ENCODE data around the gene BMAL2. TPM values are rescaled to one million over a fixed set of nuclear protein-coding genes. Genes with fewer than 3 reads are reported as not detected.

The BMAL2 gene
- total and polyA plus RNA-seq, 2 experiments from 2014 or later = 5.5 to 18.2 TPM

DNA sequence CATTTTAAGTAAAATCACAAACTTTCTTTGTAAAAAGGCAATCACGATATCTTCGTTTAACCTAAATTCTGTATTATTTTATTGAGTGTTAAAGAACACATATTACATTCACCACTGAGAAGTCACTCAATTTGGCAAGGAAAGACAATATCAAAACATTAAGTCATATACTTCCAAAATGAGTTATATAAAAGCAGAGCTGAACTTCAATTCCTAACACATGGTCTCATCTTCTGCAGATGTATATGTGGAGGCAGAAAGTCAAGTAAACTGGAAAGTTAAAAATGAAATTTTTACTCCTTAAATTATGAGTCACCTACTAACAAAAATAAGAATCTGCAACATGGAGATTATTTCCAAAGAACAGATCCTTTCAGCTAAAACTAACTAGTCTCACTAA lies 28.7 kb downstream of the BMAL2 start:
- TF ChIP-seq, protein P1, sequence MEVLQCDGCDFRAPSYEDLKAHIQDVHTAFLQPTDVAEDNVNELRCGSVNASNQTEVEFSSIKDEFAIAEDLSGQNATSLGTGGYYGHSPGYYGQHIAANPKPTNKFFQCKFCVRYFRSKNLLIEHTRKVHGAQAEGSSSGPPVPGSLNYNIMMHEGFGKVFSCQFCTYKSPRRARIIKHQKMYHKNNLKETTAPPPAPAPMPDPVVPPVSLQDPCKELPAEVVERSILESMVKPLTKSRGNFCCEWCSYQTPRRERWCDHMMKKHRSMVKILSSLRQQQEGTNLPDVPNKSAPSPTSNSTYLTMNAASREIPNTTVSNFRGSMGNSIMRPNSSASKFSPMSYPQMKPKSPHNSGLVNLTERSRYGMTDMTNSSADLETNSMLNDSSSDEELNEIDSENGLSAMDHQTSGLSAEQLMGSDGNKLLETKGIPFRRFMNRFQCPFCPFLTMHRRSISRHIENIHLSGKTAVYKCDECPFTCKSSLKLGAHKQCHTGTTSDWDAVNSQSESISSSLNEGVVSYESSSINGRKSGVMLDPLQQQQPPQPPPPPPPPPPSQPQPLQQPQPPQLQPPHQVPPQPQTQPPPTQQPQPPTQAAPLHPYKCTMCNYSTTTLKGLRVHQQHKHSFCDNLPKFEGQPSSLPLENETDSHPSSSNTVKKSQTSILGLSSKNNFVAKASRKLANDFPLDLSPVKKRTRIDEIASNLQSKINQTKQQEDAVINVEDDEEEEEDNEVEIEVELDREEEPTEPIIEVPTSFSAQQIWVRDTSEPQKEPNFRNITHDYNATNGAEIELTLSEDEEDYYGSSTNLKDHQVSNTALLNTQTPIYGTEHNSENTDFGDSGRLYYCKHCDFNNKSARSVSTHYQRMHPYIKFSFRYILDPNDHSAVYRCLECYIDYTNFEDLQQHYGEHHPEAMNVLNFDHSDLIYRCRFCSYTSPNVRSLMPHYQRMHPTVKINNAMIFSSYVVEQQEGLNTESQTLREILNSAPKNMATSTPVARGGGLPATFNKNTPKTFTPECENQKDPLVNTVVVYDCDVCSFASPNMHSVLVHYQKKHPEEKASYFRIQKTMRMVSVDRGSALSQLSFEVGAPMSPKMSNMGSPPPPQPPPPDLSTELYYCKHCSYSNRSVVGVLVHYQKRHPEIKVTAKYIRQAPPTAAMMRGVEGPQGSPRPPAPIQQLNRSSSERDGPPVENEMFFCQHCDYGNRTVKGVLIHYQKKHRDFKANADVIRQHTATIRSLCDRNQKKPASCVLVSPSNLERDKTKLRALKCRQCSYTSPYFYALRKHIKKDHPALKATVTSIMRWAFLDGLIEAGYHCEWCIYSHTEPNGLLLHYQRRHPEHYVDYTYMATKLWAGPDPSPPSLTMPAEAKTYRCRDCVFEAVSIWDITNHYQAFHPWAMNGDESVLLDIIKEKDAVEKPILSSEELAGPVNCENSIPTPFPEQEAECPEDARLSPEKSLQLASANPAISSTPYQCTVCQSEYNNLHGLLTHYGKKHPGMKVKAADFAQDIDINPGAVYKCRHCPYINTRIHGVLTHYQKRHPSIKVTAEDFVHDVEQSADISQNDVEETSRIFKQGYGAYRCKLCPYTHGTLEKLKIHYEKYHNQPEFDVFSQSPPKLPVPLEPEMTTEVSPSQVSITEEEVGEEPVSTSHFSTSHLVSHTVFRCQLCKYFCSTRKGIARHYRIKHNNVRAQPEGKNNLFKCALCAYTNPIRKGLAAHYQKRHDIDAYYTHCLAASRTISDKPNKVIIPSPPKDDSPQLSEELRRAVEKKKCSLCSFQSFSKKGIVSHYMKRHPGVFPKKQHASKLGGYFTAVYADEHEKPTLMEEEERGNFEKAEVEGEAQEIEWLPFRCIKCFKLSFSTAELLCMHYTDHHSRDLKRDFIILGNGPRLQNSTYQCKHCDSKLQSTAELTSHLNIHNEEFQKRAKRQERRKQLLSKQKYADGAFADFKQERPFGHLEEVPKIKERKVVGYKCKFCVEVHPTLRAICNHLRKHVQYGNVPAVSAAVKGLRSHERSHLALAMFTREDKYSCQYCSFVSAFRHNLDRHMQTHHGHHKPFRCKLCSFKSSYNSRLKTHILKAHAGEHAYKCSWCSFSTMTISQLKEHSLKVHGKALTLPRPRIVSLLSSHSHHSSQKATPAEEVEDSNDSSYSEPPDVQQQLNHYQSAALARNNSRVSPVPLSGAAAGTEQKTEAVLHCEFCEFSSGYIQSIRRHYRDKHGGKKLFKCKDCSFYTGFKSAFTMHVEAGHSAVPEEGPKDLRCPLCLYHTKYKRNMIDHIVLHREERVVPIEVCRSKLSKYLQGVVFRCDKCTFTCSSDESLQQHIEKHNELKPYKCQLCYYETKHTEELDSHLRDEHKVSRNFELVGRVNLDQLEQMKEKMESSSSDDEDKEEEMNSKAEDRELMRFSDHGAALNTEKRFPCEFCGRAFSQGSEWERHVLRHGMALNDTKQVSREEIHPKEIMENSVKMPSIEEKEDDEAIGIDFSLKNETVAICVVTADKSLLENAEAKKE (CRISPR knock-in tag; IDR thresholded peaks at IDR 0.05) = no peak

GRCh38 chr12:27366621-27367020 lies 34.0 kb downstream of the BMAL2 start:
- Histone ChIP-seq H3K9me2 (ENCODE audit: insufficient read depth) (no peaks in the 10 kb centered on the region), H3K27ac (ENCODE audit: low read depth) (no peak overlapping the region), H3K79me2 (replicated peaks; ENCODE audit: insufficient read depth) (no peaks in the 10 kb centered on the region; the same call in 1 of the 2 replicates), H3K36me3 (ENCODE audit: insufficient read depth) (no peaks in the 10 kb centered on the region), H3K4me2 (no peak overlapping the region), H4K20me1 (replicated peaks; ENCODE audit: insufficient read depth) (no peaks in the 10 kb centered on the region), H3K4me3 (no peak overlapping the region), H3F3A (replicated peaks; ENCODE audit: low read depth) (no peaks in the 10 kb centered on the region), H3K4me1 (ENCODE audit: insufficient read depth) (no peaks in the 10 kb centered on the region), H2AFZ (no peak overlapping the region), H3K27me3 (ENCODE audit: insufficient read depth) (no peaks in the 10 kb centered on the region)
- H3K36me3 Mint-ChIP-seq (ENCODE audit: low read depth) = peaks cover 6% of the 10 kb centered on the region; the same call in 2 of the 3 replicates
- H3K27ac Mint-ChIP-seq = no peak overlapping the region
- H3K4me1 Mint-ChIP-seq = no peaks in the 10 kb centered on the region
- no peak for ATAC-seq
- no peaks in the 10 kb centered on the region; the same call in 2 of the 3 replicates for H3K9me3 Mint-ChIP-seq
- no peak overlapping the region for H3K4me3 Mint-ChIP-seq
- DNase-seq (ENCODE audit: low spot score) = no peak
- H3K27me3 Mint-ChIP-seq (ENCODE audit: insufficient read depth, low read depth, poor library complexity) = no peaks in the 10 kb centered on the region
- TF ChIP-seq ZNF114 (CRISPR knock-in tag; IDR thresholded peaks at IDR 0.05) (no peak), EZH2phosphoT487 (IDR thresholded peaks at IDR 0.05; ENCODE audit: unreplicated experiment) (no peak), CREB1 (CRISPR knock-in tag; IDR thresholded peaks at IDR 0.05; ENCODE audit: low read depth) (no peak), ZNF331 (CRISPR knock-in tag; IDR thresholded peaks at IDR 0.05; ENCODE audit: low read depth) (no peak), NANOG (IDR thresholded peaks at IDR 0.05; ENCODE audit: borderline replicate concordance) (no peak), STAT1 (IDR thresholded peaks at IDR 0.05; ENCODE audit: unreplicated experiment) (no peak)
- TF ChIP-seq, protein P2, sequence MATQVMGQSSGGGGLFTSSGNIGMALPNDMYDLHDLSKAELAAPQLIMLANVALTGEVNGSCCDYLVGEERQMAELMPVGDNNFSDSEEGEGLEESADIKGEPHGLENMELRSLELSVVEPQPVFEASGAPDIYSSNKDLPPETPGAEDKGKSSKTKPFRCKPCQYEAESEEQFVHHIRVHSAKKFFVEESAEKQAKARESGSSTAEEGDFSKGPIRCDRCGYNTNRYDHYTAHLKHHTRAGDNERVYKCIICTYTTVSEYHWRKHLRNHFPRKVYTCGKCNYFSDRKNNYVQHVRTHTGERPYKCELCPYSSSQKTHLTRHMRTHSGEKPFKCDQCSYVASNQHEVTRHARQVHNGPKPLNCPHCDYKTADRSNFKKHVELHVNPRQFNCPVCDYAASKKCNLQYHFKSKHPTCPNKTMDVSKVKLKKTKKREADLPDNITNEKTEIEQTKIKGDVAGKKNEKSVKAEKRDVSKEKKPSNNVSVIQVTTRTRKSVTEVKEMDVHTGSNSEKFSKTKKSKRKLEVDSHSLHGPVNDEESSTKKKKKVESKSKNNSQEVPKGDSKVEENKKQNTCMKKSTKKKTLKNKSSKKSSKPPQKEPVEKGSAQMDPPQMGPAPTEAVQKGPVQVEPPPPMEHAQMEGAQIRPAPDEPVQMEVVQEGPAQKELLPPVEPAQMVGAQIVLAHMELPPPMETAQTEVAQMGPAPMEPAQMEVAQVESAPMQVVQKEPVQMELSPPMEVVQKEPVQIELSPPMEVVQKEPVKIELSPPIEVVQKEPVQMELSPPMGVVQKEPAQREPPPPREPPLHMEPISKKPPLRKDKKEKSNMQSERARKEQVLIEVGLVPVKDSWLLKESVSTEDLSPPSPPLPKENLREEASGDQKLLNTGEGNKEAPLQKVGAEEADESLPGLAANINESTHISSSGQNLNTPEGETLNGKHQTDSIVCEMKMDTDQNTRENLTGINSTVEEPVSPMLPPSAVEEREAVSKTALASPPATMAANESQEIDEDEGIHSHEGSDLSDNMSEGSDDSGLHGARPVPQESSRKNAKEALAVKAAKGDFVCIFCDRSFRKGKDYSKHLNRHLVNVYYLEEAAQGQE (IDR thresholded peaks at IDR 0.05; ENCODE audit: unreplicated experiment) = no peak

More for the DNA sequence above, 28.7 kb downstream of the BMAL2 start:
- no peak overlapping the region for H3K4me3 Mint-ChIP-seq
- Histone ChIP-seq H3K27ac (ENCODE audit: low read depth) (no peak overlapping the region), H3F3A (replicated peaks; ENCODE audit: low read depth) (no peaks in the 10 kb centered on the region), H3K27me3 (ENCODE audit: insufficient read depth) (no peaks in the 10 kb centered on the region), H3K4me1 (ENCODE audit: insufficient read depth) (no peaks in the 10 kb centered on the region), H4K20me1 (replicated peaks; ENCODE audit: insufficient read depth) (no peaks in the 10 kb centered on the region), H3K4me3 (no peak overlapping the region), H3K4me2 (no peak overlapping the region), H3K36me3 (ENCODE audit: insufficient read depth) (no peaks in the 10 kb centered on the region), H3K79me2 (replicated peaks; ENCODE audit: insufficient read depth) (no peaks in the 10 kb centered on the region; the same call in 1 of the 2 replicates), H3K9me2 (ENCODE audit: insufficient read depth) (no peaks in the 10 kb centered on the region), H2AFZ (no peak overlapping the region)
- H3K4me1 Mint-ChIP-seq = no peaks in the 10 kb centered on the region
- H3K27me3 Mint-ChIP-seq (ENCODE audit: insufficient read depth, low read depth, poor library complexity) = no peaks in the 10 kb centered on the region
- no peaks in the 10 kb centered on the region; the same call in 2 of the 3 replicates for H3K9me3 Mint-ChIP-seq
- H3K27ac Mint-ChIP-seq = no peak overlapping the region
- DNase-seq (ENCODE audit: low spot score) = no peak
- no peak for ATAC-seq
- no peaks in the 10 kb centered on the region; the same call in 2 of the 3 replicates for H3K36me3 Mint-ChIP-seq (ENCODE audit: low read depth)
